Skeletal muscle tissue (tissue), 4 donors: ENCODE data around the gene ADAM12. TPM values are rescaled to one million over a fixed set of nuclear protein-coding genes. Genes with fewer than 3 reads are reported as not detected.

Experiments
- H3K27ac ChIP-seq: one replicate; pipeline ENCODE4 v1.7.0; 2013; ENCODE audit warnings: mild to moderate bottlenecking, low read depth, low read length, inconsistent platforms
- H3K27me3 ChIP-seq, 3 donors: one replicate each; pipeline ENCODE4 v1.7.0; 2013; ENCODE audit warnings: low read length in 3 of 3; ENCODE audit not compliant: control insufficient read depth in 3 of 3, insufficient read depth in 3 of 3
- H3K36me3 ChIP-seq, 3 donors: one replicate each; pipeline ENCODE4 v1.7.0; 2013; ENCODE audit warnings: low read length in 3 of 3; ENCODE audit not compliant: control insufficient read depth in 3 of 3, insufficient read depth in 3 of 3
- H3K4me1 ChIP-seq, 3 donors: one replicate each; pipeline ENCODE4 v1.7.0; 2013; ENCODE audit warnings: low read length in 3 of 3, mild to moderate bottlenecking in 3 of 3; ENCODE audit not compliant: control insufficient read depth in 3 of 3, insufficient read depth in 3 of 3
- H3K4me3 ChIP-seq, 3 donors: one replicate each; pipeline ENCODE4 v1.7.0; 2013; ENCODE audit warnings: low read length in 3 of 3
- H3K9ac ChIP-seq, 3 donors: one replicate each; pipeline ENCODE4 v1.7.0; 2013; ENCODE audit warnings: low read length in 3 of 3, mild to moderate bottlenecking in 3 of 3, moderate library complexity in 2 of 3, low read depth in 1 of 3
- H3K9me3 ChIP-seq, 3 donors: one replicate each; pipeline ENCODE4 v1.7.0; 2013; ENCODE audit warnings: low read length in 3 of 3; ENCODE audit not compliant: control insufficient read depth in 3 of 3
- total RNA-seq: library from RNA; depleted of rRNA; stranded (reverse); fragments of >200 nt; gene quantifications from one replicate; pipeline ENCODE4 v1.2.3, GENCODE V29; 2014
- donor health status: Osteomylitis.

The ADAM12 gene
- total RNA-seq, 1 donor from 2014 or later: 13.0 TPM

GRCh38 chr10:126009650-126010049, 378.6 kb downstream of the ADAM12 start:
- no peaks in the 10 kb centered on the region for H3K4me1 ChIP-seq
- H3K4me3 ChIP-seq: no peak overlapping the region
- H3K36me3 ChIP-seq: no peaks in the 10 kb centered on the region
- no peak overlapping the region for H3K27ac ChIP-seq
- H3K9me3 ChIP-seq: no peaks in the 10 kb centered on the region
- no peak overlapping the region for H3K9ac ChIP-seq
- no peaks in the 10 kb centered on the region for H3K27me3 ChIP-seq

- no peaks in the 10 kb centered on the region for H3K4me1 ChIP-seq
- H3K9me3 ChIP-seq: no peaks in the 10 kb centered on the region
- H3K27me3 ChIP-seq: no peaks in the 10 kb centered on the region
- H3K27ac ChIP-seq: no peak overlapping the region
- H3K4me3 ChIP-seq: no peak overlapping the region
- H3K9ac ChIP-seq: no peak overlapping the region
- no peaks in the 10 kb centered on the region for H3K36me3 ChIP-seq
These were observed 381.4 kb downstream of the ADAM12 start for GRCh38 chr10:126006906-126007305.

GRCh38 chr10:126006264-126006663, 382.0 kb downstream of the ADAM12 start:
- no peak overlapping the region for H3K9ac ChIP-seq
- H3K27me3 ChIP-seq: no peaks in the 10 kb centered on the region
- no peaks in the 10 kb centered on the region for H3K36me3 ChIP-seq
- no peak overlapping the region for H3K4me3 ChIP-seq
- H3K27ac ChIP-seq: no peak overlapping the region
- H3K9me3 ChIP-seq: no peaks in the 10 kb centered on the region
- H3K4me1 ChIP-seq: no peaks in the 10 kb centered on the region

- Histone ChIP-seq H3K27me3 (no peaks in the 10 kb centered on the region), H3K36me3 (no peaks in the 10 kb centered on the region), H3K27ac (no peak overlapping the region), H3K4me3 (no peak overlapping the region), H3K9me3 (no peaks in the 10 kb centered on the region), H3K4me1 (no peaks in the 10 kb centered on the region), H3K9ac (no peak overlapping the region)
These were observed 383.5 kb downstream of the ADAM12 start for GRCh38 chr10:126004752-126005151.

GRCh38 chr10:126001576-126001975, 386.7 kb downstream of the ADAM12 start:
- Histone ChIP-seq H3K9ac (no peak overlapping the region), H3K4me1 (no peaks in the 10 kb centered on the region), H3K27ac (no peak overlapping the region), H3K36me3 (no peaks in the 10 kb centered on the region), H3K4me3 (no peak overlapping the region), H3K27me3 (no peaks in the 10 kb centered on the region), H3K9me3 (no peaks in the 10 kb centered on the region)

- no peak overlapping the region for H3K9ac ChIP-seq
- H3K9me3 ChIP-seq: no peaks in the 10 kb centered on the region
- no peaks in the 10 kb centered on the region for H3K27me3 ChIP-seq
- H3K4me3 ChIP-seq: no peak overlapping the region
- H3K4me1 ChIP-seq: no peaks in the 10 kb centered on the region
- no peak overlapping the region for H3K27ac ChIP-seq
- H3K36me3 ChIP-seq: no peaks in the 10 kb centered on the region
These were observed 388.6 kb downstream of the ADAM12 start for GRCh38 chr10:125999694-126000093.

- no peak overlapping the region for H3K4me3 ChIP-seq
- no peak overlapping the region for H3K9ac ChIP-seq
- H3K36me3 ChIP-seq: no peaks in the 10 kb centered on the region
- no peaks in the 10 kb centered on the region for H3K9me3 ChIP-seq
- H3K27ac ChIP-seq: no peak overlapping the region
- no peaks in the 10 kb centered on the region for H3K4me1 ChIP-seq
- H3K27me3 ChIP-seq: no peaks in the 10 kb centered on the region
These were observed 390.7 kb downstream of the ADAM12 start for GRCh38 chr10:125997586-125997985.

- H3K4me3 ChIP-seq: no peak overlapping the region
- no peaks in the 10 kb centered on the region for H3K4me1 ChIP-seq
- no peak overlapping the region for H3K9ac ChIP-seq
- no peaks in the 10 kb centered on the region for H3K27me3 ChIP-seq
- H3K27ac ChIP-seq: no peak overlapping the region
- H3K9me3 ChIP-seq: no peaks in the 10 kb centered on the region
- no peaks in the 10 kb centered on the region for H3K36me3 ChIP-seq
These were observed 392.5 kb downstream of the ADAM12 start for GRCh38 chr10:125995726-125996304.

GRCh38 chr10:125994601-125995000, 393.7 kb downstream of the ADAM12 start:
- no peaks in the 10 kb centered on the region for H3K36me3 ChIP-seq
- H3K9ac ChIP-seq: no peak overlapping the region
- H3K9me3 ChIP-seq: no peaks in the 10 kb centered on the region
- H3K4me1 ChIP-seq: no peaks in the 10 kb centered on the region
- H3K27ac ChIP-seq: no peak overlapping the region
- no peak overlapping the region for H3K4me3 ChIP-seq
- no peaks in the 10 kb centered on the region for H3K27me3 ChIP-seq

GRCh38 chr10:125992254-125992653, 396.0 kb downstream of the ADAM12 start:
- Histone ChIP-seq H3K27ac (no peak overlapping the region), H3K36me3 (no peaks in the 10 kb centered on the region), H3K27me3 (no peaks in the 10 kb centered on the region), H3K9me3 (no peaks in the 10 kb centered on the region), H3K4me1 (no peaks in the 10 kb centered on the region), H3K9ac (no peak overlapping the region), H3K4me3 (no peak overlapping the region)

- Histone ChIP-seq H3K9me3 (no peaks in the 10 kb centered on the region), H3K4me1 (no peaks in the 10 kb centered on the region), H3K27ac (no peak overlapping the region), H3K4me3 (no peak overlapping the region), H3K36me3 (no peaks in the 10 kb centered on the region), H3K9ac (no peak overlapping the region), H3K27me3 (no peaks in the 10 kb centered on the region)
These were observed 396.9 kb downstream of the ADAM12 start for GRCh38 chr10:125991392-125991791.
